ENCODE results near the gene TIMP2.
"Not testable (repeated sequence)": the region's sequence is repeated elsewhere in the genome, so short reads cannot be mapped to it uniquely, and the experiment has no call there.

The TIMP2 gene

GRCh38 chr17:78929908-78930775 is 5.0 kb upstream of the TIMP2 start:
- DNase-seq = no peak

GRCh38 chr17:78925662-78926555 is 722 bp upstream of the TIMP2 start:
- no peak for DNase-seq

- DNase-seq = no peak
Measured at GRCh38 chr17:78924481-78925151, 571 bp downstream of the TIMP2 start.

GRCh38 chr17:78923660-78924453 is 1.3 kb downstream of the TIMP2 start:
- peak; percentile 70 for DNase-seq

- DNase-seq = no peak
Measured at GRCh38 chr17:78922816-78923498, 2.2 kb downstream of the TIMP2 start.

GRCh38 chr17:78921437-78921971 is 3.7 kb downstream of the TIMP2 start:
- DNase-seq = no peak

GRCh38 chr17:78920528-78920927 is 4.7 kb downstream of the TIMP2 start:
- no peak for DNase-seq

- no peak for DNase-seq
Measured at GRCh38 chr17:78919861-78920450, 5.2 kb downstream of the TIMP2 start.

GRCh38 chr17:78918979-78919378 is 6.2 kb downstream of the TIMP2 start:
- no peak for DNase-seq

GRCh38 chr17:78917451-78918275 is 7.5 kb downstream of the TIMP2 start:
- no peak for DNase-seq

GRCh38 chr17:78915872-78916632 is 9.1 kb downstream of the TIMP2 start:
- no peak for DNase-seq

- no peak for DNase-seq
Measured at GRCh38 chr17:78913115-78913514, 12.1 kb downstream of the TIMP2 start.

- no peak for DNase-seq
Measured at GRCh38 chr17:78912082-78912481, 13.1 kb downstream of the TIMP2 start.

- DNase-seq = not testable (repeated sequence)
Measured at GRCh38 chr17:78911543-78911942, 13.6 kb downstream of the TIMP2 start.

- DNase-seq = no peak
Measured at GRCh38 chr17:78910497-78911284, 14.5 kb downstream of the TIMP2 start.

- no peak for DNase-seq
Measured at GRCh38 chr17:78908426-78908825, 16.8 kb downstream of the TIMP2 start.

GRCh38 chr17:78905541-78905940 is 19.6 kb downstream of the TIMP2 start:
- no peak for DNase-seq

- DNase-seq = no peak
Measured at GRCh38 chr17:78905116-78905515, 20.1 kb downstream of the TIMP2 start.

- no peak for DNase-seq
Measured at GRCh38 chr17:78904371-78904770, 20.8 kb downstream of the TIMP2 start.

Data from 8988T (cell line).